HS-27A (cell line): ENCODE results near the gene AQP1.

Experiments used
- DNase-seq: peaks from one replicate; pipeline ENCODE4 v3.0.0-alpha.2; 2012; ENCODE audit warnings: low read depth, missing footprints

Gene AQP1

GRCh38 chr7:30921540-30922401 is 10.1 kb downstream of the AQP1 start:
- no peak for DNase-seq

GRCh38 chr7:30922596-30922995 is 10.9 kb downstream of the AQP1 start:
- no peak for DNase-seq

GRCh38 chr7:30923009-30923773 is 11.5 kb downstream of the AQP1 start:
- DNase-seq, result no peak

GRCh38 chr7:30923774-30924413 is 12.2 kb downstream of the AQP1 start:
- DNase-seq, result no peak

- DNase-seq, result no peak
Measured at GRCh38 chr7:30924624-30925023, 13.0 kb downstream of the AQP1 start.

- DNase-seq, result no peak
Measured at GRCh38 chr7:30925117-30925516, 13.5 kb downstream of the AQP1 start.

- no peak for DNase-seq
Measured at GRCh38 chr7:30925913-30926312, 14.3 kb downstream of the AQP1 start.

- DNase-seq, result no peak
Measured at GRCh38 chr7:30926313-30926712, 14.7 kb downstream of the AQP1 start.

GRCh38 chr7:30927040-30927439 is 15.4 kb downstream of the AQP1 start:
- DNase-seq, result no peak

GRCh38 chr7:30927559-30927958 is 15.9 kb downstream of the AQP1 start:
- no peak for DNase-seq

- no peak for DNase-seq
Measured at GRCh38 chr7:30928254-30928872, 16.7 kb downstream of the AQP1 start.

GRCh38 chr7:30929686-30930085 is 18.0 kb downstream of the AQP1 start:
- DNase-seq, result no peak

- DNase-seq, result no peak
Measured at GRCh38 chr7:30930621-30931020, 19.0 kb downstream of the AQP1 start.

- DNase-seq, result no peak
Measured at GRCh38 chr7:30931161-30931928, 19.7 kb downstream of the AQP1 start.

- no peak for DNase-seq
Measured at GRCh38 chr7:30931929-30932540, 20.4 kb downstream of the AQP1 start.

- DNase-seq, result no peak
Measured at GRCh38 chr7:30932562-30932961, 20.9 kb downstream of the AQP1 start.

- no peak for DNase-seq
Measured at GRCh38 chr7:30933124-30933974, 21.7 kb downstream of the AQP1 start.

GRCh38 chr7:30934225-30934624 is 22.6 kb downstream of the AQP1 start:
- DNase-seq, result no peak

GRCh38 chr7:30934732-30935568 is 23.3 kb downstream of the AQP1 start:
- DNase-seq, result no peak
